SK-N-SH (cell line): ENCODE results near the gene CDH9. TPM values are rescaled to one million over a fixed set of nuclear protein-coding genes. Genes with fewer than 3 reads are reported as not detected.

Experiments used
- CTCF ChIA-PET: fragments of 300-600, 350-600 bp; formaldehyde crosslinking; extraction: SDS; loops from one replicate; lab custom pipeline; 2021; lab: Yijun Ruan, JAX
- POLR2A ChIA-PET: fragments of 350-600 bp; sonication (Branson Sonifier 250); formaldehyde crosslinking; extraction: SDS; loops from one replicate; lab custom pipeline; 2020; ENCODE audit warnings: antibody characterized with exemption, inconsistent platforms; lab: Yijun Ruan, JAX
- DNase-seq: peaks from one replicate; pipeline ENCODE4 v3.0.0; 2012
- H2AFZ ChIP-seq: fragments of 200-600 bp; sonication (generic); 2 replicates; pipeline ENCODE4 v1.8.1; 2016; ENCODE audit warnings: antibody characterized with exemption, mild to moderate bottlenecking, low read depth
- H3F3A ChIP-seq: fragments of 200-600 bp; sonication (generic); replicated peaks from 2 replicates; pipeline ENCODE3; 2016; ENCODE audit warnings: antibody characterized with exemption, mild to moderate bottlenecking; ENCODE audit not compliant: insufficient read depth
- H3K27ac ChIP-seq, 2 experiments: fragments of 200-500 bp in 1 of 2; fragments of 200-600 bp in 1 of 2; sonication (Bioruptor generic) in 1 of 2; sonication (generic), shearing (Covaris generic) in 1 of 2; 2 replicates each; pipeline versions ENCODE4 v1.5.1 to v1.6.1; 2014 to 2016; ENCODE audit warnings: low read depth in 2 of 2, inconsistent platforms in 1 of 2, low read length in 1 of 2, mild to moderate bottlenecking in 1 of 2, mixed read lengths in 1 of 2
- H3K27me3 ChIP-seq: fragments of 200-600 bp; sonication (generic), shearing (Covaris generic); 2 replicates; pipeline ENCODE4 v1.6.1; 2016; ENCODE audit warnings: mixed run types; ENCODE audit not compliant: insufficient read depth
- H3K36me3 ChIP-seq, 2 experiments: fragments of 200-500 bp in 1 of 2; fragments of 200-600 bp in 1 of 2; sonication (Bioruptor generic) in 1 of 2; sonication (generic) in 1 of 2; replicated peaks in 1 of 2; 2 replicates each; pipeline versions ENCODE3 to v1.5.1; 2014 to 2016; ENCODE audit warnings: low read length in 1 of 2, mild to moderate bottlenecking in 1 of 2; ENCODE audit not compliant: insufficient read depth in 2 of 2, control insufficient read depth in 1 of 2
- H3K4me1 ChIP-seq, 2 experiments: fragments of 200-500 bp in 1 of 2; fragments of 200-600 bp in 1 of 2; sonication (Bioruptor generic) in 1 of 2; sonication (generic), shearing (Covaris generic) in 1 of 2; 2 replicates each; pipeline versions ENCODE4 v1.5.1 to v1.6.1; 2014 to 2016; ENCODE audit warnings: low read depth in 1 of 2, low read length in 1 of 2, mixed run types in 1 of 2; ENCODE audit not compliant: insufficient read depth in 2 of 2, control insufficient read depth in 1 of 2
- H3K4me2 ChIP-seq: fragments of 200-600 bp; sonication (generic), shearing (Covaris generic); 2 replicates; pipeline ENCODE4 v1.6.1; 2017; ENCODE audit warnings: mixed run types
- H3K4me3 ChIP-seq, 2 experiments: fragments of 200-500 bp in 1 of 2; fragments of 200-600 bp in 1 of 2; sonication (Bioruptor generic) in 1 of 2; sonication (generic), shearing (Covaris generic) in 1 of 2; 2 replicates each; pipeline versions ENCODE4 v1.5.1 to v1.8.1; 2014 to 2016; ENCODE audit warnings: low read depth in 2 of 2, inconsistent platforms in 1 of 2, low read length in 1 of 2, mild to moderate bottlenecking in 1 of 2, mixed read lengths in 1 of 2, moderate library complexity in 1 of 2
- H3K79me2 ChIP-seq: fragments of 200-600 bp; sonication (generic); 2 replicates; pipeline ENCODE4 v1.8.1; 2017; ENCODE audit warnings: mild to moderate bottlenecking; ENCODE audit not compliant: insufficient read depth
- H3K9ac ChIP-seq: fragments of 200-600 bp; sonication (generic); 2 replicates; pipeline ENCODE4 v1.6.1; 2017; ENCODE audit warnings: mixed run types
- H3K9me2 ChIP-seq: fragments of 200-600 bp; sonication (generic); 2 replicates; pipeline ENCODE4 v1.6.1; 2017; ENCODE audit warnings: mixed run types
- H3K9me3 ChIP-seq: fragments of 200-600 bp; sonication (generic); 2 replicates; pipeline ENCODE4 v1.6.1; 2017; ENCODE audit warnings: mixed run types, mild to moderate bottlenecking, moderate library complexity
- H4K20me1 ChIP-seq: fragments of 200-600 bp; sonication (generic); 2 replicates; pipeline ENCODE4 v1.6.1; 2017; ENCODE audit warnings: mild to moderate bottlenecking, mixed run types; ENCODE audit not compliant: insufficient read depth
- CHD2 ChIP-seq: fragments of 150-350 bp; IDR thresholded peaks from 2 replicates; pipeline ENCODE4 v1.6.1; 2018; ENCODE audit warnings: low read length; ENCODE audit not compliant: partially characterized antibody
- EP300 ChIP-seq, 2 experiments: IDR thresholded peaks; 2 replicates each; pipeline versions ENCODE4 v1.4.0 to v1.6.1; 2012; ENCODE audit warnings: borderline replicate concordance in 1 of 2, low read depth in 1 of 2, low read length in 1 of 2
- FOXJ3 ChIP-seq: sonication (generic); formaldehyde crosslinking; IDR thresholded peaks from 2 replicates; pipeline ENCODE4 v1.5.1; 2020; ENCODE audit warnings: mild to moderate bottlenecking, missing genetic modification reagents
- GABPA ChIP-seq: IDR thresholded peaks from 2 replicates; pipeline ENCODE4 v1.4.0; 2012; ENCODE audit warnings: low read depth, mild to moderate bottlenecking
- GATA2 ChIP-seq: sonication (generic); formaldehyde crosslinking; IDR thresholded peaks from 2 replicates; pipeline ENCODE4 v1.5.0; 2020; ENCODE audit warnings: mild to moderate bottlenecking, missing genetic modification reagents
- IRF3 ChIP-seq: fragments of 150-350 bp; IDR thresholded peaks from 2 replicates; pipeline ENCODE4 v1.6.1; 2016; ENCODE audit warnings: mild to moderate bottlenecking, low read depth, low read length
- JUND ChIP-seq: IDR thresholded peaks from 2 replicates; pipeline ENCODE4 v1.4.0; 2012
- MAX ChIP-seq: IDR thresholded peaks from 2 replicates; pipeline ENCODE4 v1.4.0; 2012; ENCODE audit warnings: low read depth
- MEF2A ChIP-seq: IDR thresholded peaks from 2 replicates; pipeline ENCODE4 v1.4.0; 2012; ENCODE audit warnings: low read depth, borderline replicate concordance
- NRF1 ChIP-seq: IDR thresholded peaks from 2 replicates; pipeline ENCODE4 v1.6.1; 2012; ENCODE audit warnings: low read depth, mild to moderate bottlenecking, low read length
- RAD21 ChIP-seq: IDR thresholded peaks from 2 replicates; pipeline ENCODE4 v1.6.1; 2012; ENCODE audit warnings: mild to moderate bottlenecking, low read length
- RCOR1 ChIP-seq: fragments of 150-350 bp; IDR thresholded peaks from 2 replicates; pipeline ENCODE4 v1.6.1; 2017; ENCODE audit warnings: antibody characterized with exemption, low read length
- RFX5 ChIP-seq: IDR thresholded peaks from 2 replicates; pipeline ENCODE4 v1.6.1; 2012; ENCODE audit warnings: mild to moderate bottlenecking, improper control_type of control experiment, low read length
- SIN3A ChIP-seq: IDR thresholded peaks from 2 replicates; pipeline ENCODE4 v1.6.1; 2012; ENCODE audit warnings: low read depth, mild to moderate bottlenecking, low read length, moderate library complexity, borderline replicate concordance
- TCF12 ChIP-seq: IDR thresholded peaks from 2 replicates; pipeline ENCODE4 v1.4.0; 2012
- USF1 ChIP-seq: IDR thresholded peaks from 2 replicates; pipeline ENCODE4 v1.4.0; 2012; ENCODE audit warnings: low read depth, borderline replicate concordance
- USF2 ChIP-seq: fragments of 150-350 bp; IDR thresholded peaks from 2 replicates; pipeline ENCODE4 v1.6.1; 2017; ENCODE audit warnings: antibody characterized with exemption, low read length, low read depth, borderline replicate concordance
- ZBTB33 ChIP-seq: IDR thresholded peaks from 2 replicates; pipeline ENCODE4 v1.4.0; 2012; ENCODE audit warnings: low read depth, borderline replicate concordance
- WGBS: methylation state at CpG from one replicate; pipeline ENCODE4 v1.1.6; 2017; ENCODE audit warnings: low lambda C conversion rate; 5-methylcytosine and 5-hydroxymethylcytosine counted together
- polyA plus RNA-seq, 3 experiments: library from polyadenylated mRNA; depleted of rRNA; stranded (reverse); fragments of >200 nt; gene quantifications; 2 replicates each; pipeline ENCODE4 v1.2.3, GENCODE V29; 2012

The CDH9 gene
- polyA plus RNA-seq, 1 of the 3 experiments (the other 2 are of a cell fraction), result not detected

- Histone ChIP-seq H3F3A (no peaks in the 10 kb centered on the region), H3K79me2 (no peaks in the 10 kb centered on the region), H2AFZ (no peak overlapping the region), H3K4me1 (no peaks in the 10 kb centered on the region), H3K9me2 (no peaks in the 10 kb centered on the region; the same call in 1 of the 2 replicates), H3K36me3 (no peaks in the 10 kb centered on the region), H3K4me3 (no peak overlapping the region), H4K20me1 (no peaks in the 10 kb centered on the region), H3K9me3 (no peaks in the 10 kb centered on the region), H3K9ac (no peak overlapping the region), H3K27me3 (no peaks in the 10 kb centered on the region), H3K4me2 (no peak overlapping the region), H3K27ac (no peak overlapping the region)
- TF ChIP-seq MEF2A (no peak), GATA2 (CRISPR knock-in tag) (no peak), JUND (no peak), EP300 (IDR thresholded peaks at IDR 0.05; ENCODE audit: borderline replicate concordance in 1 of 2, low read depth in 1 of 2, low read length in 1 of 2) (no peak), SIN3A (no peak), GABPA (no peak), MAX (no peak), RAD21 (no peak), NRF1 (no peak), FOXJ3 (CRISPR knock-in tag) (no peak), TCF12 (no peak), RFX5 (no peak), IRF3 (no peak), USF1 (no peak), ZBTB33 (no peak), CHD2 (no peak), USF2 (no peak), RCOR1 (no peak)
- CTCF ChIA-PET, result no interaction called here
- 2% methylated on average over 4 of the region's 4 CpGs for WGBS
- POLR2A ChIA-PET, result no interaction called here
- DNase-seq, result no peak
Observed at GRCh38 chr5:26864061-26864460, 174.3 kb downstream of the CDH9 start.
